Body of pancreas (tissue), 4 donors: Measurements from ENCODE around the gene ZFP28.

Experiments used
- POLR2A ChIP-seq, 3 donors: fragments of 450-650 bp; IDR thresholded peaks; one replicate each; pipeline ENCODE4 v1.6.1; 2016; ENCODE audit warnings: antibody characterized with exemption in 3 of 3, mild to moderate bottlenecking in 2 of 3
- TF ChIP-seq, protein P1 (sequence below), 7 experiments: fragments of 450-650 bp in 4 of 7; fragments of 200-600 bp in 3 of 7; sonication (generic) in 3 of 7; IDR thresholded peaks; one replicate each; pipeline ENCODE4 v1.5.1; 2016 to 2019; ENCODE audit warnings: antibody characterized with exemption in 7 of 7

DNA sequence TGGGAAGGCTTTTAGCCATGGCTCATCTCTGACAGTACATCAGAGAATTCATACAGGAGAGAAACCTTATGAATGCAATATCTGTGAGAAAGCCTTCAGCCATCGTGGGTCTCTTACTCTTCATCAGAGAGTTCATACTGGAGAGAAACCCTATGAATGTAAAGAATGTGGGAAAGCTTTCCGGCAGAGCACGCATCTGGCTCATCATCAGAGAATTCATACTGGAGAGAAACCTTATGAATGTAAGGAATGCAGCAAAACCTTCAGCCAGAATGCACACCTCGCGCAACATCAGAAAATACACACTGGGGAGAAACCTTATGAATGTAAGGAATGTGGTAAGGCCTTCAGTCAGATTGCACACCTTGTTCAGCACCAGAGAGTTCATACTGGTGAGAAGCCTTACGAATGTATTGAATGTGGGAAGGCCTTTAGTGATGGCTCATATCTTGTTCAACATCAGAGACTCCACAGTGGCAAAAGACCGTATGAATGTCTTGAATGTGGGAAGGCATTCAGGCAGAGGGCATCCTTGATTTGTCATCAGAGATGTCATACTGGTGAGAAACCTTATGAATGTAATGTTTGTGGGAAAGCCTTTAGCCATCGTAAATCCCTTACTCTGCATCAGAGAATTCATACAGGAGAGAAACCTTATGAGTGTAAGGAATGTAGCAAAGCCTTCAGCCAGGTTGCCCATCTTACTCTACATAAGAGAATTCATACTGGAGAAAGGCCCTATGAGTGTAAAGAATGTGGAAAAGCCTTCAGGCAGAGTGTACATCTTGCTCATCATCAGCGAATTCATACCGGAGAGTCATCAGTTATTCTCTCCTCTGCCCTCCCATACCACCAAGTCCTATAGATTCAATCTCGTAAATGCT lies 39.2 kb downstream of the ZFP28 start:
- TF ChIP-seq POLR2A (IDR thresholded peaks at IDR 0.05) = no peak
- TF ChIP-seq, protein P1, sequence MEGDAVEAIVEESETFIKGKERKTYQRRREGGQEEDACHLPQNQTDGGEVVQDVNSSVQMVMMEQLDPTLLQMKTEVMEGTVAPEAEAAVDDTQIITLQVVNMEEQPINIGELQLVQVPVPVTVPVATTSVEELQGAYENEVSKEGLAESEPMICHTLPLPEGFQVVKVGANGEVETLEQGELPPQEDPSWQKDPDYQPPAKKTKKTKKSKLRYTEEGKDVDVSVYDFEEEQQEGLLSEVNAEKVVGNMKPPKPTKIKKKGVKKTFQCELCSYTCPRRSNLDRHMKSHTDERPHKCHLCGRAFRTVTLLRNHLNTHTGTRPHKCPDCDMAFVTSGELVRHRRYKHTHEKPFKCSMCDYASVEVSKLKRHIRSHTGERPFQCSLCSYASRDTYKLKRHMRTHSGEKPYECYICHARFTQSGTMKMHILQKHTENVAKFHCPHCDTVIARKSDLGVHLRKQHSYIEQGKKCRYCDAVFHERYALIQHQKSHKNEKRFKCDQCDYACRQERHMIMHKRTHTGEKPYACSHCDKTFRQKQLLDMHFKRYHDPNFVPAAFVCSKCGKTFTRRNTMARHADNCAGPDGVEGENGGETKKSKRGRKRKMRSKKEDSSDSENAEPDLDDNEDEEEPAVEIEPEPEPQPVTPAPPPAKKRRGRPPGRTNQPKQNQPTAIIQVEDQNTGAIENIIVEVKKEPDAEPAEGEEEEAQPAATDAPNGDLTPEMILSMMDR (IDR thresholded peaks at IDR 0.05) = no peak
